Hepatocyte (in vitro differentiated cells): ENCODE data around the gene MOB3B. TPM values are rescaled to one million over a fixed set of nuclear protein-coding genes. Genes with fewer than 3 reads are reported as not detected.

Source experiments
- DNase-seq: peaks from one replicate; pipeline ENCODE4 v3.0.0-alpha.2; 2016; ENCODE audit warnings: low spot score
- H2AFZ ChIP-seq: fragments of 200-600 bp; sonication (generic); 2 replicates; pipeline ENCODE4 v1.6.0; 2016; ENCODE audit warnings: antibody characterized with exemption, mild to moderate bottlenecking
- H3K27ac ChIP-seq: fragments of 200-600 bp; sonication (generic); 2 replicates; pipeline ENCODE4 v1.5.1; 2016; ENCODE audit warnings: mild to moderate bottlenecking
- H3K27me3 ChIP-seq: fragments of 200-600 bp; sonication (generic); 2 replicates; pipeline ENCODE4 v1.6.1; 2016
- H3K36me3 ChIP-seq: fragments of 200-600 bp; sonication (generic); replicated peaks from 2 replicates; pipeline ENCODE4 v1.5.1; 2016; ENCODE audit warnings: low read depth; ENCODE audit not compliant: insufficient read depth
- H3K4me1 ChIP-seq: fragments of 200-600 bp; sonication (generic); 2 replicates; pipeline ENCODE4 v1.5.1; 2016; ENCODE audit warnings: mild to moderate bottlenecking, moderate library complexity; ENCODE audit not compliant: insufficient read depth
- H3K4me2 ChIP-seq: fragments of 200-600 bp; sonication (generic); 2 replicates; pipeline ENCODE4 v1.6.0; 2016
- H3K4me3 ChIP-seq: fragments of 200-600 bp; sonication (generic); 2 replicates; pipeline ENCODE4 v1.5.1; 2016; ENCODE audit warnings: mild to moderate bottlenecking
- H3K79me2 ChIP-seq: fragments of 200-600 bp; sonication (generic); 2 replicates; pipeline ENCODE4 v1.6.0; 2017; ENCODE audit warnings: mild to moderate bottlenecking
- H3K9me2 ChIP-seq: fragments of 200-600 bp; sonication (generic); replicated peaks from 2 replicates; pipeline ENCODE4 v1.6.0; 2017; ENCODE audit warnings: mild to moderate bottlenecking; ENCODE audit not compliant: insufficient read depth
- H3K9me3 ChIP-seq: fragments of 200-600 bp; sonication (generic); 2 replicates; pipeline ENCODE4 v1.5.1; 2016; ENCODE audit warnings: low read depth, mild to moderate bottlenecking
- H4K20me1 ChIP-seq: fragments of 200-600 bp; sonication (generic); 2 replicates; pipeline ENCODE4 v1.6.0; 2016; ENCODE audit warnings: mild to moderate bottlenecking; ENCODE audit not compliant: insufficient read depth, poor library complexity, severe bottlenecking
- CTCF ChIP-seq: fragments of 200-600 bp; sonication (generic); IDR thresholded peaks from 2 replicates; pipeline ENCODE4 v1.5.1; 2016; ENCODE audit warnings: antibody characterized with exemption, mild to moderate bottlenecking; ENCODE audit not compliant: poor library complexity
- EZH2 ChIP-seq: fragments of 200-600 bp; sonication (generic); IDR thresholded peaks from 2 replicates; pipeline ENCODE4 v1.6.1; 2016; ENCODE audit warnings: antibody characterized with exemption, mild to moderate bottlenecking, borderline replicate concordance
- EZH2phosphoT487 ChIP-seq: fragments of 200-600 bp; sonication (generic); IDR thresholded peaks from one replicate; pipeline ENCODE4 v1.6.1; 2018; ENCODE audit warnings: antibody characterized with exemption, mild to moderate bottlenecking, low read depth, moderate library complexity; ENCODE audit not compliant: unreplicated experiment, severe bottlenecking
- WGBS: methylation state at CpG from one replicate; pipeline ENCODE4 v1.1.6; 2016; ENCODE audit warnings: low lambda C conversion rate; ENCODE audit errors: missing lambda C conversion rate; 5-methylcytosine and 5-hydroxymethylcytosine counted together
- polyA plus RNA-seq: library from polyadenylated mRNA; unstranded; fragments of >200 nt; fragmentation: Nextera tagmentation; extraction: Ambion mirVana; gene quantifications from 2 replicates; pipeline ENCODE4 v1.2.1, GENCODE V29; 2016
- total RNA-seq: library from RNA; depleted of rRNA; stranded (reverse); fragments of >200 nt; gene quantifications from 2 replicates; pipeline ENCODE4 v1.2.3, GENCODE V29; 2014

The MOB3B gene
- total and polyA plus RNA-seq, 2 experiments from 2014 or later = 13.3 to 13.5 TPM

GRCh38 chr9:27398982-27399653, 130.5 kb downstream of the MOB3B start:
- WGBS = 91% methylated on average over 3 of the region's 3 CpGs
- Histone ChIP-seq H3K36me3 (no peaks in the 10 kb centered on the region), H3K9me3 (no peaks in the 10 kb centered on the region), H3K4me3 (no peak overlapping the region), H3K4me1 (peaks cover 19% of the 10 kb centered on the region), H3K79me2 (peaks cover 46% of the 10 kb centered on the region), H3K9me2 (no peaks in the 10 kb centered on the region), H3K27me3 (no peaks in the 10 kb centered on the region), H3K27ac (no peak overlapping the region), H3K4me2 (no peak overlapping the region), H2AFZ (no peak overlapping the region), H4K20me1 (no peaks in the 10 kb centered on the region)
- TF ChIP-seq EZH2 = no peak
- no peak for TF ChIP-seq CTCF
- TF ChIP-seq EZH2phosphoT487 = no peak
- DNase-seq = no peak

- no peak for DNase-seq
- no peaks in the 10 kb centered on the region for H3K27me3 ChIP-seq
- H4K20me1 ChIP-seq = no peaks in the 10 kb centered on the region
- no peak overlapping the region for H3K27ac ChIP-seq
- no peaks in the 10 kb centered on the region for H3K36me3 ChIP-seq
- H3K79me2 ChIP-seq = peaks cover 31% of the 10 kb centered on the region
- WGBS = 98% methylated on average over 2 of the region's 2 CpGs
- H2AFZ ChIP-seq = no peak overlapping the region
- no peak overlapping the region for H3K4me2 ChIP-seq
- no peaks in the 10 kb centered on the region for H3K9me2 ChIP-seq
- H3K9me3 ChIP-seq = no peaks in the 10 kb centered on the region
- H3K4me1 ChIP-seq = peaks cover 27% of the 10 kb centered on the region
- TF ChIP-seq EZH2 (no peak), CTCF (no peak), EZH2phosphoT487 (no peak)
- H3K4me3 ChIP-seq = no peak overlapping the region
Observed at GRCh38 chr9:27396495-27396894, 133.1 kb downstream of the MOB3B start.

GRCh38 chr9:27395484-27395921, 134.1 kb downstream of the MOB3B start:
- DNase-seq = no peak
- Histone ChIP-seq H3K4me1 (peaks cover 27% of the 10 kb centered on the region), H3K4me3 (no peak overlapping the region), H3K79me2 (peaks cover 41% of the 10 kb centered on the region), H2AFZ (no peak overlapping the region), H3K9me2 (no peaks in the 10 kb centered on the region), H3K27me3 (no peaks in the 10 kb centered on the region), H4K20me1 (no peaks in the 10 kb centered on the region), H3K9me3 (no peaks in the 10 kb centered on the region), H3K27ac (no peak overlapping the region), H3K4me2 (no peak overlapping the region), H3K36me3 (no peaks in the 10 kb centered on the region)
- WGBS = 50% methylated on average over 4 of the region's 4 CpGs
- TF ChIP-seq CTCF (no peak), EZH2 (no peak), EZH2phosphoT487 (no peak)
